ENCODE measurements around the gene NEK2. TPM values are rescaled to one million over a fixed set of nuclear protein-coding genes. Genes with fewer than 3 reads are reported as not detected.

NEK2 gene
- total RNA-seq, 1 experiment from 2014 or later, result 17.6 TPM

DNA sequence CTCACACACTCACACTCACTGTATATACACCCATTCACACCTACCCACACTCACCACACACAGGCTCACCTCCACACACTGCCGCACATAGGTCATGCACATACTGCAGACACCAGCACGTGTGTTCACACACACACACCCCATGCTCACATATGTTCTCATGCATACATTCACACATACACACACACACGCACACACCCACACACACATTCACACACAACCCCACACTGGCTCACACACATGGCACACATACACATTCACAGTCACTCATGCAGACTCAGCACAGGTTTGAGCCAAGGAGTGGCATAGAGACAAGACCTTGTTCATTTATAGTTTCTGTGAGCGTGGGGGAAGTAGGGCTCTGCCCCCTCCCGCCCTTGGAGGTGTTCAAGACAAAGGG lies 55.3 kb downstream of the NEK2 start:
- no peaks in the 10 kb centered on the region for H3K9me3 Mint-ChIP-seq
- Histone ChIP-seq H2BK15ac (ENCODE audit: low read depth, low read length) (no peak overlapping the region), H3K9me3 (ENCODE audit: control insufficient read depth, low read depth, low read length) (no peaks in the 10 kb centered on the region), H4K5ac (ENCODE audit: insufficient read length, low read depth, low read length) (no peak overlapping the region), H2AK5ac (ENCODE audit: insufficient read length, low read length) (no peak overlapping the region), H3K14ac (ENCODE audit: insufficient read depth, low read length) (no peak overlapping the region), H3K79me1 (ENCODE audit: insufficient read depth, low read depth, low read length, poor library complexity, severe bottlenecking) (no peaks in the 10 kb centered on the region), H3K4me2 (ENCODE audit: insufficient read depth, insufficient read length, low read length) (no peak overlapping the region), H3K27me3 (ENCODE audit: insufficient read depth, low read length) (no peaks in the 10 kb centered on the region), H3K79me2 (ENCODE audit: insufficient read depth, low read length) (no peaks in the 10 kb centered on the region), H3K18ac (ENCODE audit: insufficient read length, low read depth, low read length) (no peak overlapping the region), H2BK20ac (ENCODE audit: low read depth, low read length, poor library complexity, severe bottlenecking) (no peak overlapping the region), H4K91ac (ENCODE audit: insufficient read length, low read depth, low read length) (no peak overlapping the region), H4K20me1 (ENCODE audit: control insufficient read depth, insufficient read depth, insufficient read length) (no peaks in the 10 kb centered on the region), H3K23me2 (ENCODE audit: insufficient read length, low read depth, low read length, poor library complexity, severe bottlenecking) (no peaks in the 10 kb centered on the region), H3K27ac (ENCODE audit: insufficient read length, low read depth, low read length) (no peak overlapping the region), H2BK12ac (ENCODE audit: insufficient read length, low read depth, low read length) (no peak overlapping the region), H3K23ac (ENCODE audit: insufficient read length, low read depth, low read length) (no peak overlapping the region), H3K4ac (ENCODE audit: low read depth, low read length) (no peak overlapping the region), H2BK5ac (ENCODE audit: insufficient read length, low read length) (no peak overlapping the region), H3K56ac (ENCODE audit: insufficient read length, low read depth, low read length) (no peak overlapping the region), H2AFZ (ENCODE audit: low read length) (no peak overlapping the region), H2BK120ac (ENCODE audit: low read depth, low read length, poor library complexity, severe bottlenecking) (no peak overlapping the region), H3T11ph (ENCODE audit: low read length) (no peak overlapping the region), H3K4me1 (ENCODE audit: insufficient read depth, low read length) (no peaks in the 10 kb centered on the region), H3K9ac (ENCODE audit: extremely low read depth, insufficient read length, low read length) (no peak overlapping the region), H4K8ac (replicated peaks; ENCODE audit: insufficient read length, low read depth, low read length) (no peak overlapping the region)
- peaks cover 5% of the 10 kb centered on the region in 2 experiments; a peak in 2 of 4 replicates for H3K4me1 Mint-ChIP-seq
- no peak for DNase-seq
- H3K36me3 Mint-ChIP-seq (ENCODE audit: insufficient read depth in 1 of 3, low read depth in 3 of 3), result no peaks in the 10 kb centered on the region
- no CpG with 5 or more reads among the region's 5 CpGs for WGBS (ENCODE audit: extremely low coverage, insufficient read length, low lambda C conversion rate)
- H3K27ac Mint-ChIP-seq, result peak overlapping the region in 1 of 3 experiments; percentile 6; a peak in 2 of 7 replicates
- H3K4me3 Mint-ChIP-seq, result no peak overlapping the region
- no peaks in the 10 kb centered on the region for H3K27me3 Mint-ChIP-seq (ENCODE audit: low read depth)
- no peak for TF ChIP-seq CTCF (conservative IDR thresholded peaks at IDR 0.05)
